Measurements from ENCODE around the gene MUC2. TPM values are rescaled to one million over a fixed set of nuclear protein-coding genes. Genes with fewer than 3 reads are reported as not detected.

Gene MUC2
- total RNA-seq, 1 donor from 2014 or later, result 0.07 TPM

DNA sequence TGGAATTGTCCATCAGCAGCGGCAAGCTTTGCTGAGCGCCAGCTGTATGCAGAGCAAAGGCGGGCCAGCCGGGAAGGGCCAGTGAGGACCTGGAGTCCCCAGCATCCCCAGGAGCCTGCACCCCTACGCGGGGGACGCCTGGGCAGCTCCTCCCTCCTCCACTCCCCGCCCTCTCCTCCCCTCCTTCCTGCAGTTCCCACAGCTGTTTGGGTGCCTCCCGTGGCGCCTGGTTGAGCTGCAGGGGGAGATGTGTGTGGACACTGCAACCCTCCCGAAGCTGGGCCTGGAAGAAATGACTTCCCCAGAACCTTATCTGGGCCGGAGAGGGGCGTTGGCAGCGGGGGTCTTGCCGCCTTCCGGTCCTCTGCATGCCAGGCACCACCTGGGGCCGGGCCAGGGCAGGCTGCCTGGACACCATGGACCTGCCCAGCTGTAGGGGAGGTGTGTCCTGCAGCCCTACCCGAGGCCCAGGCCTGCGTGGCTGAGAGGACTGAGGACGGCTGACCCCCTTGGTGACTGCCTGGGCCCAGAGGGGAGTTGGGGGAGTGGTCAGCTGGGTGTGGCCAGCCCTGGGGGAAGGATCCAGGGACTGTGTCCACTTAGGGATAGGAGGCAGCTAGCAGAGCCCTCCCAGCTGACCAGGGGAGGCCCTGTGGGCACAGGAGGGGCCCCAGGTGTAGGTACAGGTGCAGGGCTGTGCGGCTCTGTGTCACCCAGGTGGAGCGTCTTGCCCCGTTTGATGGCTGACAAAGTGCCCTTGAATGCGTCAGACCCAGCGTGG lies 21.4 kb upstream of the MUC2 start:
- no peak for DNase-seq (ENCODE audit: low spot score in 2 of 2, unreplicated experiment in 2 of 2)
- Mint-ChIP-seq H3K4me1 (peaks cover 3% of the 10 kb centered on the region), H3K9me3 (no peaks in the 10 kb centered on the region), H3K27me3 (ENCODE audit: low read depth) (peaks cover 14% of the 10 kb centered on the region), H3K27ac (no peak overlapping the region), H3K4me3 (no peak overlapping the region), H3K36me3 (no peaks in the 10 kb centered on the region)
- TF ChIP-seq, protein P1, sequence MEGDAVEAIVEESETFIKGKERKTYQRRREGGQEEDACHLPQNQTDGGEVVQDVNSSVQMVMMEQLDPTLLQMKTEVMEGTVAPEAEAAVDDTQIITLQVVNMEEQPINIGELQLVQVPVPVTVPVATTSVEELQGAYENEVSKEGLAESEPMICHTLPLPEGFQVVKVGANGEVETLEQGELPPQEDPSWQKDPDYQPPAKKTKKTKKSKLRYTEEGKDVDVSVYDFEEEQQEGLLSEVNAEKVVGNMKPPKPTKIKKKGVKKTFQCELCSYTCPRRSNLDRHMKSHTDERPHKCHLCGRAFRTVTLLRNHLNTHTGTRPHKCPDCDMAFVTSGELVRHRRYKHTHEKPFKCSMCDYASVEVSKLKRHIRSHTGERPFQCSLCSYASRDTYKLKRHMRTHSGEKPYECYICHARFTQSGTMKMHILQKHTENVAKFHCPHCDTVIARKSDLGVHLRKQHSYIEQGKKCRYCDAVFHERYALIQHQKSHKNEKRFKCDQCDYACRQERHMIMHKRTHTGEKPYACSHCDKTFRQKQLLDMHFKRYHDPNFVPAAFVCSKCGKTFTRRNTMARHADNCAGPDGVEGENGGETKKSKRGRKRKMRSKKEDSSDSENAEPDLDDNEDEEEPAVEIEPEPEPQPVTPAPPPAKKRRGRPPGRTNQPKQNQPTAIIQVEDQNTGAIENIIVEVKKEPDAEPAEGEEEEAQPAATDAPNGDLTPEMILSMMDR (IDR thresholded peaks at IDR 0.05; ENCODE audit: unreplicated experiment), result no peak

DNA sequence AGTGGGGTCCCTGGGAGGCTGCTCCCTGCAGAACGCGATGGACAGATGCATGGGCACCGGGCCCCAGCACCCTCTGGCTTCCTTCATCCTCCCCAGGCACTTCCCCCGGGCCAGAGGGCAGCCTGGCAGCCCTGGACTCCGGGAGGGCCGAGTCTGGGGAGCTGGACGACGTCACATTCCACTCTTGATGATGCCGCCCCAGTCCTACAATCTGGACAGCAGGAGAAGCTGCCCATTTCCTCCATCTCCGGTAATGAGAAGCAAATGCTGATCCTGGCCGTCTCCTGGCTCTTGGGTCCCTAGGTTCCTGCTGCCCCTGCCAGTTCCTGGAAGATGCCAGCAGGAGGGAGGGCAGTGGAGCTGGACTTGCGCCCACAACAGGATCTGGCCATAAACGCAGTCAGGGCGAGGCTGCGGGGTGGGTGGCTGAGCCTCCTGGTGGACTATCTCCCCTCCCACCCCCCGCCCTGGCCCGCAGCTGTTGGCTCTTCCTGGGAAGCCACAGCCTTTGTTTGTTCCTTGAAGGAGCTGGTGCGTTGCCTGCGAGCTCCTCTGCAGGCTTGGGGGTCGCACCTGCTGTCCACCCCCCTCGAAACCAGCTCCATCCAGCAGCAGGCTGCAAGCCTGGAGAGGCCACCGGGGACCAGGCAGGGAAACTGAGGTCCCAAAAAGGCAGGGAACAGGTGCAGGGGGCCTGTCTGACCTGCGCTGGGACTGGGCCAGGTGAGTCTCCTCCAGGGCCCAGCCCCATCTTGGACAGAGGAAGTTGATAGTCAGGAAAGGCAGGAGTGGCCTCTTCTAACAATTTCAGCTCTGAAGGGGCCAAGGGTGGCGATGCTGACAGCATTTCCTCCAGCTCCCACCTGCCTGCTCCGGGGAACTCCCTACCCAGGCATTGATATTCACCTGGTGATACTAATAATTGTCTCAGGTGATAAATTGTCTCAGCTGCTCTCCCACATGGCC lies 20.2 kb upstream of the MUC2 start:
- H3K27ac Mint-ChIP-seq, result no peak overlapping the region
- peaks cover 17% of the 10 kb centered on the region for H3K27me3 Mint-ChIP-seq (ENCODE audit: low read depth)
- H3K36me3 Mint-ChIP-seq, result no peaks in the 10 kb centered on the region
- no peaks in the 10 kb centered on the region for H3K9me3 Mint-ChIP-seq
- H3K4me3 Mint-ChIP-seq, result no peak overlapping the region
- peak in 1 of 2 experiments; percentile 31 for DNase-seq (ENCODE audit: low spot score in 2 of 2, unreplicated experiment in 2 of 2)
- TF ChIP-seq, protein P1 (IDR thresholded peaks at IDR 0.05; ENCODE audit: unreplicated experiment), result no peak
- peaks cover 3% of the 10 kb centered on the region for H3K4me1 Mint-ChIP-seq

DNA sequence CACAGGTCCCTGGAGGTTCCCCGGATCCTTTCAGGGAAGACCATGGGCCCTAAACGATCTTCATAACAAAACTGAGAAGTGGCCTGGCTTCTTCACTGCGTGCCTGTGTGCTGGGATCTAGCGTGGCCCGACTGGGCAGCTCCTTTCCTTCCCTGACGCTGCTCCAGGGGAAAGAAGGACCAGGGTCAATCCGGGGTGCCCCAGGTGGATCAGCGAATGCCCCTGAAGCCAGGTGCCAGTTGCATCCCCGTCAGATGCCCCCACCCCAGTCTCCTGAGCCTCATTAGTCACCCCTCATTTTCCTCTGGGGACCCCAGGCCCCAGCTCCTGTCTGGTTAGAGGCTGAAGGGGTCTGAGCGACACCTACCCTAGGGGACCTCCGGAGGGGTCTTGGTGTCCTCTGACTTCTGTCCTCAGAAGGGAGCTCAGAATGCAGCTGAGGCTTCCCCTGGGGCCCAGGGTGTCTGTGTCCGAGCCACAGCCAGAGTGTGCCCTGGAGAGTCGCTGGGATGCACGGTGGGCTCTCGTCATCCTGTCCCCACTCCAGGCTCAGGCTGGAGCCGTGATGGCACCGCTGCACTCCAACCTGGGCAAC lies 19.5 kb upstream of the MUC2 start:
- peak in 1 of 2 experiments; percentile 36 for DNase-seq (ENCODE audit: low spot score in 2 of 2, unreplicated experiment in 2 of 2)
- H3K36me3 Mint-ChIP-seq, result no peaks in the 10 kb centered on the region
- peaks cover 3% of the 10 kb centered on the region for H3K4me1 Mint-ChIP-seq
- no peak overlapping the region for H3K27ac Mint-ChIP-seq
- TF ChIP-seq, protein P1 (IDR thresholded peaks at IDR 0.05; ENCODE audit: unreplicated experiment), result no peak
- H3K4me3 Mint-ChIP-seq, result no peak overlapping the region
- H3K9me3 Mint-ChIP-seq, result no peaks in the 10 kb centered on the region
- H3K27me3 Mint-ChIP-seq (ENCODE audit: low read depth), result peaks cover 19% of the 10 kb centered on the region

DNA sequence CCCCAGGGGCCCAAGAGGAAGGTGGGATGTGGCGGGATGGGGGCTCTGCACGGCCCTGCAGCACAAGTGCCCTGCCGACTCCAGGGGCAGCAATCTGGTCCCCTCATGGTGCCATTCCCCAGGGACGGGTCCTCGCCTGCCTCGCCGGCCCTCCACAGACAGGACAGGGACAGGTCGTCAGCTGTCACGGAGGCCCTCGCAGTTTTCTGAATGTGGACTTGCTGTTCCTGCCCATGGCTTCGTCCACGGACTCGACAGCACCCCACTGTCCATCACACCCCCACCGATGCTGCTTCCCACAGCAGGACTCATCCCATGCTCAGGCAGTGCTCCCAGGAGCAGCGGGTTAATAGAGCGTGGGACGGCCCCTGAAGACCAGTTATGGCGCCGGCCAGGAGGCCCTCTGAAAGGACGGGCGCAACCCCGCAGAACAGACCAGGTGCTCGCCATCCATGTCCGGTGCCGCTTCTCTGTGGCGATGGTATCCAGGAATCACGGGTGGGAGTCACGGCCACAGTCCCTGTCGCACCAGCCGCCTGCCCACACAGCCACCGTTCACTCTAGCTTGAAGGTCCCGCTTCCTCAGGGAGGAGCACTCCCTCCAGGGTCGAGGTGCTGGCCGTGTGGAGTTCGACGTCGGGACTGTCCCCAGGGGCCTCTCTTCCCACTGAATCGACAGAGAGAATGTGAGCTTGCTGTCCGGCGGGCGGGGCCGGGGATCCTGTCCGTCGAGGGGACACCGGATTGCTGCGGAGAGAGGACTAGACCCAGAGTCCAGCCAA lies 18.5 kb upstream of the MUC2 start:
- Mint-ChIP-seq H3K4me1 (peaks cover 3% of the 10 kb centered on the region), H3K4me3 (no peak overlapping the region), H3K36me3 (no peaks in the 10 kb centered on the region), H3K27me3 (ENCODE audit: low read depth) (peaks cover 20% of the 10 kb centered on the region), H3K9me3 (no peaks in the 10 kb centered on the region), H3K27ac (no peak overlapping the region)
- TF ChIP-seq, protein P1 (IDR thresholded peaks at IDR 0.05; ENCODE audit: unreplicated experiment), result no peak
- peak in 1 of 2 experiments; percentile 36 for DNase-seq (ENCODE audit: low spot score in 2 of 2, unreplicated experiment in 2 of 2)

DNA sequence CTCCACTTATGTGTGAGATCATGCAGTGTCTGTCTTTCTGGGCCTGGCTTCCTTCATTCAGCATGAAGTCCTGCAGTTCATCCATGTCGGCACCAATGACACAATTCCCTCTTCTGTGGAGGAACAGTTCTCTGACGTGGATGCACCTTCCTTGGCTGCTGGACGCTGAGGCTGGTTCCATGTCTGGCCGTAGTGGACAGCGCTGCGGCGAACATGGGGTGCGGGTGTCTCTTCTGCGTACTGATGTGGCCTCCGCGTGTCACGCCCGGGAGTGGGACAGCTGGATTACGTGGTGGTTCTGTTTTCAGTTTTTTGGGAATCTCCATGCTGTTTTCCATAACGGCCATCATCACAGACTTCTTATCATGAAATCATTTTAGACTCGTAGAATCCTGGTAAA lies 16.9 kb upstream of the MUC2 start:
- Mint-ChIP-seq H3K27ac (no peak overlapping the region), H3K27me3 (ENCODE audit: low read depth) (peaks cover 24% of the 10 kb centered on the region), H3K36me3 (no peaks in the 10 kb centered on the region), H3K9me3 (peaks cover 11% of the 10 kb centered on the region), H3K4me3 (no peak overlapping the region), H3K4me1 (peaks cover 3% of the 10 kb centered on the region)
- TF ChIP-seq, protein P1 (IDR thresholded peaks at IDR 0.05; ENCODE audit: unreplicated experiment), result no peak
- DNase-seq (ENCODE audit: low spot score in 2 of 2, unreplicated experiment in 2 of 2), result peak in 1 of 2 experiments; percentile 30
